Ishikawa (cell line): ENCODE data around the gene RTN4RL1.

Experiments
- CEBPB ChIP-seq: IDR thresholded peaks from 2 replicates; pipeline ENCODE4 v1.6.1; 2012
- CREB1 ChIP-seq: IDR thresholded peaks from 2 replicates; pipeline ENCODE4 v1.6.1; 2012; ENCODE audit warnings: low read depth
- EGR1 ChIP-seq: IDR thresholded peaks from 2 replicates; pipeline ENCODE4 v1.6.1; 2012
- EP300 ChIP-seq: IDR thresholded peaks from 2 replicates; pipeline ENCODE4 v1.6.1; 2012; ENCODE audit warnings: borderline replicate concordance
- FOXM1 ChIP-seq: IDR thresholded peaks from 2 replicates; pipeline ENCODE4 v1.6.1; 2012; ENCODE audit warnings: low read depth, borderline replicate concordance
- MAX ChIP-seq: IDR thresholded peaks from 2 replicates; pipeline ENCODE4 v1.6.1; 2012
- NFIC ChIP-seq: IDR thresholded peaks from 2 replicates; pipeline ENCODE4 v1.6.1; 2012
- RAD21 ChIP-seq: IDR thresholded peaks from 2 replicates; pipeline ENCODE4 v1.6.1; 2012; ENCODE audit warnings: low read depth
- REST ChIP-seq: IDR thresholded peaks from 2 replicates; pipeline ENCODE4 v1.6.1; 2012; ENCODE audit warnings: low read depth, mild to moderate bottlenecking
- TAF1 ChIP-seq: IDR thresholded peaks from 2 replicates; pipeline ENCODE4 v1.6.1; 2012; ENCODE audit warnings: low read depth, mild to moderate bottlenecking
- TCF12 ChIP-seq: IDR thresholded peaks from 2 replicates; pipeline ENCODE4 v1.6.1; 2012; ENCODE audit warnings: low read depth
- TEAD4 ChIP-seq: IDR thresholded peaks from 2 replicates; pipeline ENCODE4 v1.6.1; 2012
- USF1 ChIP-seq: IDR thresholded peaks from 2 replicates; pipeline ENCODE4 v1.6.1; 2012
- YY1 ChIP-seq: IDR thresholded peaks from 2 replicates; pipeline ENCODE4 v1.6.1; 2012; ENCODE audit warnings: low read depth
- ZBTB7A ChIP-seq: IDR thresholded peaks from 2 replicates; pipeline ENCODE4 v1.6.1; 2012; ENCODE audit warnings: low read depth

RTN4RL1 gene

GRCh38 chr17:1936766-1937165 lies 88.4 kb downstream of the RTN4RL1 start:
- TF ChIP-seq TCF12 (no peak), TAF1 (no peak)

- no peak for TF ChIP-seq CREB1
Measured at GRCh38 chr17:1934901-1935300, 90.2 kb downstream of the RTN4RL1 start.

- TF ChIP-seq EP300 (no peak), NFIC (no peak), EGR1 (no peak), MAX (no peak), YY1 (no peak), RAD21 (no peak), CEBPB (no peak), TCF12 (no peak), ZBTB7A (no peak), CREB1 (no peak), USF1 (no peak), TAF1 (no peak), REST (no peak), TEAD4 (no peak), FOXM1 (no peak)
Measured at GRCh38 chr17:1933875-1934715, 91.0 kb downstream of the RTN4RL1 start.

- TF ChIP-seq FOXM1 = no peak
- no peak for TF ChIP-seq TCF12
- TF ChIP-seq YY1 = no peak
- TF ChIP-seq RAD21 = no peak
- TF ChIP-seq TEAD4 = no peak
- TF ChIP-seq EGR1 = no peak
- TF ChIP-seq NFIC = no peak
- TF ChIP-seq MAX = no peak
- TF ChIP-seq CREB1 = no peak
- no peak for TF ChIP-seq REST
- TF ChIP-seq CEBPB = no peak
- no peak for TF ChIP-seq ZBTB7A
- no peak for TF ChIP-seq USF1
- TF ChIP-seq EP300 = no peak
- TF ChIP-seq TAF1 = no peak
Measured at GRCh38 chr17:1931844-1932579, 93.1 kb downstream of the RTN4RL1 start.

- TF ChIP-seq USF1 (no peak), CREB1 (no peak), MAX (no peak), FOXM1 (no peak), EGR1 (no peak), TAF1 (no peak), REST (no peak), RAD21 (no peak), CEBPB (no peak), YY1 (no peak), ZBTB7A (no peak), NFIC (no peak), TCF12 (no peak), EP300 (no peak), TEAD4 (no peak)
Measured at GRCh38 chr17:1930337-1930645, 94.8 kb downstream of the RTN4RL1 start.
